Measurements from ENCODE around the gene NLGN4X.

The NLGN4X gene

GRCh38 chrX:5867778-5868177 is 360.9 kb downstream of the NLGN4X start:
- no peak for DNase-seq (ENCODE audit: low read depth)

GRCh38 chrX:5857232-5857631 is 371.4 kb downstream of the NLGN4X start:
- no peak for DNase-seq (ENCODE audit: low read depth)

- DNase-seq (ENCODE audit: low read depth), result no peak
Measured at GRCh38 chrX:5852941-5853340, 375.7 kb downstream of the NLGN4X start.

- no peak for DNase-seq (ENCODE audit: low read depth)
Measured at GRCh38 chrX:5842601-5843000, 386.1 kb downstream of the NLGN4X start.

All from stimulated activated CD8-positive, alpha-beta memory T cell treated with anti-CD3 and anti-CD28 coated beads, Interleukin-12 subunit alpha, Interleukin-12 subunit beta, amount 100 ng/mL, for 1 hour (primary cell).